ENCODE results near the gene TK2.
"Not testable (repeated sequence)": the region's sequence is repeated elsewhere in the genome, so short reads cannot be mapped to it uniquely, and the experiment has no call there.

TK2 gene

DNA sequence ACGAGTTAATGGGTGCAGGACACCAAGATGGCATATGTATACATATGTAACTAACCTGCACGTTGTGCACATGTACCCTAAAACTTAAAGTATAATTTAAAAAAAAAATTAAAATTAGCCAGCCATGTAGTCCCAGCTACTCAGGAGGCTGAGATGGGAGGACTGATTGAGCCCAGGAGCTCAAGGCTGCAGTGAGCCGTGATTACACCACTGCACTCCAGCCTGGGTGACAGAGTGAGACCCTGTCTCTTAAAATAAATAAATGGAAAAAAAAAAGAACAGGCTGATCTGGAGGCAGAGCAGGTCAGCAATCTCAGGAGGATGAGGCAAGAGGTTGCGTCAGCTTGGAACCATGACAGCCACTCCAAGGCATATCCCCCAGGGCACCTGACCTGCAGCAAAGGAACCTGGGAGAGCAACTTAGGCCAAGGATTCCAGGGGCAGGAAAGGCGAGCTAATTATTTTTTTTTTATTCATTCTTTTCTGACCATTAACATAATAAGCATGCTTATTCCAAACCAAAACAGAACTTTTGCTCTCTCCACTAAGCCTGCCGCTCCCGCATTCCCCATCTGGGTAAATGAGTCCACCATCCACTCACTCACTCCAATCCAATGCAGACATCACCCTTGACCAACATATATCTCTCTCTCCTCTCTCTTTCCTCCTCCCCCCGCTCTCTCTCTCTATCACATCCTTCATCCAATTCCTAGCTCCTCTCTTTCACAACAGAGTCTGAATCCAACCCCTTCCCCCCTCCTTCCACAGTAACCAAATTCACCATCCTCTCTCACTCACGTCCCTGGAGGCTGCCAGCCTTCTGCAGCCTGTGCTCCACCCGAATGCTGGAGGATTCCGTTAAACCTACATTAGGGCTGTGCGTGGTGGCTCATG is 47.7 kb downstream of the TK2 start:
- DNase-seq = no peak

DNA sequence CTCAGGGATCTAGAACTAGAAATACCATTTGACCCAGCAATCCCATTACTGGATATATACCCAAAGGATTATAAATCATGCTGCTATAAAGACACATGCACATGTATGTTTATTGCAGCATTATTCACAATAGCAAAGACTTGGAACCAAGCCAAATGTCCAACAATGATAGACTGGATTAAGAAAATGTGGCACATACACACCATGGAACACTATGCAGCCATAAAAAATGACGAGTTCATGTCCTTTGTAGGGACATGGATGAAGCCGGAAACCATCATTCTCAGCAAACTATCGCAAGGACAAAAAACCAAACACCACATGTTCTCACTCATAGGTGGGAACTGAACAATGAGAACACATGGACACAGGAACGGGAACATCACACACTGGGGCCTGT is 48.4 kb downstream of the TK2 start:
- DNase-seq = not testable (repeated sequence)

DNA sequence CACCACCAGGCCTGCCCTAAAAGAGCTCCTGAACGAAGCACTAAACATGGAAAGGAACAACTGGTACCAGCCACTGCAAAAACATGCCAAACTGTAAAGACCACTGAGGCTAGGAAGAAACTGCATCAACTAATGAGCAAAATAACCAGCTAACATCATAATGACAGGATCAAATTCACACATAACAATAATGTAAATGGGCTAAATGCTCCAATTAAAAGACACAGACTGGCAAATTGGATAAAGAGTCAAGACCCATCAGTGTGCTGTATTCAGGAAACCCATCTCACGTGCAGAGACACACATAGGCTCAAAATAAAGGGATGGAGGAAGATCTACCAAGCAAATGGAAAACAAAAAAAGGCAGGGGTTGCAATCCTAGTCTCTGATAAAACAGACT is 52.0 kb downstream of the TK2 start:
- DNase-seq = not testable (repeated sequence)

DNA sequence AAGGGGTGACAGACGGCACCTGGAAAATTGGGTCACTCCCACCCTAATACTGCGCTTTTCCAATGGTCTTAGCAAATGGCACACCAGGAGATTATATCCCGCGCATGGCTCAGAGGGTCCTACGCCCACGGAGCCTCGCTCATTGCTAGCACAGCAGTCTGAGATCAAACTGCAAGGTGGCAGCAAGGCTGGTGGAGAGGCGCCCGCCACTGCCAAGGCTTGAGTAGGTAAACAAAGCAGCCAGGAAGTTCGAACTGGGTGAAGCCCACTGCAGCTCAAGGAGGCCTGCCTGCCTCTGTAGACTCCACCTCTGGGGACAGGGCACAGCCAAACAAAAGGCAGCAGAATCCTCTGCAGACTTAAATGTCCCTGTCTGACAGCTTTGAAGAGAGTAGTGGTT is 53.7 kb downstream of the TK2 start:
- DNase-seq = not testable (repeated sequence)

DNA sequence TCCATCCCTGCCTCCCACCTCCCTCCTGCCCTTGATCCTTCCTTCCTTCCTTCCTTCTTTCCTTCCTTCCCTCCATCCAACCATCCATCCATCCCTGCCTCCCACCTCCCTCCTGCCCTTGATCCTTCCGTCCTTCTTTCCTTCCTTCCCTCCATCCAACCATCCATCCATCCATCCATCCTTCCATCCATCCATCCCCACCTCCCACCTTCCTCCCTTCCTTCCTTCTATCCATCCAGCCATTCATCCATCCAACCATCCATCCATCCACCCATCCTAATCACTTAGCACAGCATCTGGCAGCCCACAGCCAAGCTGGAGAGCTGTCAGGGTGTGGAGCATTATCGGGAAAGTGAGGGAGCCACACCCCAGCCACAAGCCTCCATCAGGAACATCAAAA is 54.5 kb downstream of the TK2 start:
- no peak for DNase-seq

DNA sequence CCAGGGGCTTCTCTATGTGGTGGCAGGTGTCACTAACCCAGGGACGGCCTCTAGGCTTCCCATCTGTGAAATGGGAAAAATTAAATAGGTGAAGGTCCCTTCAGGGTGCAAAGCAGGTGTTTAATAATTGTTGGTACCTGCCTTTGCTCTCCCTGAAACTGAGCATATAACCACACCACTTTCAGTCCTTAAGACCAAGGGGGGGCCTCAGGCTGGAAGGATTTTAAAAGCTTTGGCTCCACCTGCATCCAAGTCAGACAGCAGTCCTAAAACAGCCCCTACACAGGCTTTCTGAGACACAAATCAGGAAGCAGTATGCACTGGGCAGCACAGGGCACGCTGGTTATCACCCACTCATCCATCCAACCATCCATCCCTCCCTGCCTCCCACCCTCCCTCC is 55.0 kb downstream of the TK2 start:
- DNase-seq = no peak

DNA sequence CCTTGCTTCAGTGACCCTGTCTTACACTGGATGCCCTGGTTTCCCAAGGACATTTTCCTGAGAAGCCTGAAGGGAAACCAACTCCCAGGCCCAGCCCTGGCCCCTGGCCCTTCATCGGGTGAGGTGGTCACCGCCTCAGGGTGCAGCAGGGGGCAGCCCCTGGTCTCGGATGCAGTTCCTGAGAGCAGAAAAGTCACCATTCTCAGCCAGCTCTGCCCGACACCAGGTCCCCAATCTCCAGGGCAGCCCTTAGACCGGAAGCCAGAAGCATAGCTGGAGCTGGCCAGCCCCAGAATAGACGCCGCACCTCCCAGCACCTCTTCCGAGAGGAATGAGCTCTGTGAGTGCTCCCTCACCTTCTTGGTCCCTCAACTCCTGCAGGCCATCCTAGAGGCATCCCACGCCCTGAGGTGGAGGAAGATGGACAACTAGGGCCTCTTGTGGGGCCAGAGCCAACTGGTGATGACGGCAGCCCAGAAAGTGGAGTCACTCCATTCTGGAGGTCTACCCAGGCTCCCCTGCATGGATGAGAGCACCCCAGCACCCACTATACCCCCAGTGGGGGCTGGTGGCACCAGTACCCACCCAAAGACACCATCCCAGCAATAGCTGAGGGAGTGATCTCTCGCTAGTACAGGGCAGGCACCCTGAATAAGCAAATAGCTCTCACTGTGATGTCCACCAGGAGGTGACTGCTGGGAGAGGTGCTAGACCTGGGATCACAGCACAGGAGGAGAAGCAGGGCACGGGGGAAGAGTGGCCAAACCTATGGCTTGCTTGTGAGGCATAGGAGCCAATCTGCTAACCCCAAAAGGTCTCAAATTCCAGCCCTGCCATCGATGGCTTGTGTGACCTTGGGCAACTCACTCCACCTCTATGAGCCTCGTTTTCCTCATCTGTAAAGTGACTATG is 56.2 kb downstream of the TK2 start:
- DNase-seq = no peak

DNA sequence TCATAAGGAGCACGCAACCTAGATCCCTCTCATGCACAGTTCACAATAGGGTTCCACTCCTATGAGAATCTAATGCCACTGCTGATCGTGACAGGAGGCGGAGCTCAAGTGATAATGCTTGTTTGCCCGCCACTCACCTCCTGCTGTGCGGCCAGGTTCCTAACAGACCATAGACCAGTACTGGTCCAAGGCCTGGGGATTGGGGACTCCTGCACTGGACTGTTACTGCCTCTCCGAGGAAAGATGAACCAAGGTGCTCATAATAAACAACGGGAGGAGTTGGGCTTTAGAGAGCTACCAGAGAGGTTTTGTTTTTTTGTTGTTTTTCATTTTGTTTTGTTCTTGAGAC is 58.2 kb downstream of the TK2 start:
- DNase-seq = no peak

DNA sequence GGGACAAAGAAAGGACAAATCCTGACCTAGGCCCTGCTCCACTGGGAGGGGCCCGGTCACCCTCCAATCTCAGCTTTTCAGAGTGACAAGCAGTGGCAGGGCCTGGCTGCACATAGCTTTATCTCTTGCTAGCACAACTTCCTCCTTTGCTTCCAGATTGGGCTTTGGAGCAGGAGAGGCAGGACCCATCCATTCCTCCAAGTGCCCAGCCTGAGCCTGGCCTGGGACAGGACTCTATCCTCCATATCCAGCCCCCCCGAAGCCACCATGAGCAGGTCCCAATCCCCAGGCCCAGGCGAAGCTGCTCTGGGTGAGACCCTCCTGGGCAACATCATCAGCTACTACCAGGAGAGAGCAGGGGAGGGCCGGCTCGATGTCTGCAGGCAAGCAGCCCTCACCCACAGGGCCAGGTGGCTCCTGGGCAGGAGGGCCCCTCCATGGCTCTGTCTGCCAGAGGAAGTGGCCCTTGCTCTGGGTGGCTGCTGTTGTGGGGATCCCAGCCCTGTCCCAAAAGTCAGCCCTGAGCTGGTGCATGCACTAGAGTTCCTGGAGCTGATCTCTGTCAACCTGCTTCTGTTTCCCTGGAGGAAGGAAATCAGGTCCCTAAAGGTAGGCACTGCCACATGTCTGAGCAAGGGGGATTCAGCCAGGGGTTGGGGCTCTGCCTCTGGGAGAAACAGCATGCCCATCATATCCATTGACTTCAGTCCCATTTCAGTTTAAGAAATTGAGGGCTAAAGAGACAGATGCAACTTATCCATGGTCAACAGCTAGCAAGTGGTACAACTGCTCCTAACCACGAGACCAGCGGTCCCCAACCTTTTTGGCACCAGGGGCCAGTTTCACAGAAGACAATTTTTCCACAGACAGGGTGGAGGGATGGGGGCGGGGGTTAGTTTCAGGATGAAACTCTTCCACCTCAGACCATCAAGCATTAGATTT is 58.9 kb downstream of the TK2 start:
- no peak for DNase-seq

DNA sequence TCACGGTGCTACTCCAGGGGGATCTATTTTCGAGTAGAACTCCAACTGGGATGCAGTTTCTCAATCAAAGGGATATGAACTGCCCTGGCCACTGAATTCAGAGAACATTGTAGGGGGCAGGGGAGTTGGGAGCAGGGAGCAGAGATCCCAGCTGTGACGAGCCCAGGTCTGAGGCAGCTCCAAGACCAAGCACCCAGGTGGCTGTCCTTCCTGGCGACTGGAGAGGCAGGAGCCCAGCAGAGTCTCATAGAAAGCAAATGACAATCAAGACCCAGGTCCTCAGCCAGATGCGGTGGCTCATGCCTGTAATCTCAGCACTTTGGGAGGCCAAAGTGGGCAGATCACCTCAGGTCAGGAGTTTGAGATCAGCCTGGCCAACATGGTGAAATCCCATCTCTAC is 60.1 kb downstream of the TK2 start:
- no peak for DNase-seq

DNA sequence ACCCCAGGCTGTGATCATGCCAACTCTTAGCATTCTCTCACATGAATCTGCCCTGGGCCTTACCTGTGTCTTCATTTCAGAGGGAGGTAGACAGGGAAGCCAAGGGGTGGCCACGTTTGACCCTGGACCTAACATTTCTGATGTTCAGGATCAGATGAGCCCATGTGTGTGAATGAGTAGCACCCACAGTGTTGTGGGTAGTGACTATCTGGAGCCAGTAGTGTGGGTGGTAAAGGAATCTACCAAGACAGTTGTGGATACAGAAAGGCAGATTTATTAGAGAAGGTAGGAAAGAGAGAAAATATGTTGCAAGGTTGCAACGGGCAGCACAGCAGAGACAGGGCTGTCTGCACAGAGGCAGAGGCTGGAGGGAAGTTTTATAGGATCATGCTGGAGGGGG is 60.5 kb downstream of the TK2 start:
- no peak for DNase-seq

DNA sequence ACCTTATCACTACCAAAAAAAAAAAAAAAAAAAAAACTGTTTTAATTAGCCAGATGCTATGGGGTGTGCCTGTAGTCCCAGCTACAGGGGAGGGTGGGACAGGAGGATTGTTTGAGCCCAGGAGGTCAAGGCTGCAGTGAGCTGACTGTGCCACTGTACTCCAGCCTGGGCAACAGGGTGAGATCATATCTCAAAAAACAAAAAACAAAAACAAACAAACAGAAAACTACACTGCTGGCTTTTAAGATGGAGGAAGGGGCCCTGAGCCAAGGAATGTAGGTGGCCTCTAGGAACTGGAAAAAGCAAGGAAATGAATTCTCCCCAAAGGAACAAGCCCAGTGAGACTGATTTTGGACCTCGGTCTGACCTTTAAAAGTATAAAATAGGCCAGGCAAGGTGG is 61.4 kb downstream of the TK2 start:
- DNase-seq = no peak

DNA sequence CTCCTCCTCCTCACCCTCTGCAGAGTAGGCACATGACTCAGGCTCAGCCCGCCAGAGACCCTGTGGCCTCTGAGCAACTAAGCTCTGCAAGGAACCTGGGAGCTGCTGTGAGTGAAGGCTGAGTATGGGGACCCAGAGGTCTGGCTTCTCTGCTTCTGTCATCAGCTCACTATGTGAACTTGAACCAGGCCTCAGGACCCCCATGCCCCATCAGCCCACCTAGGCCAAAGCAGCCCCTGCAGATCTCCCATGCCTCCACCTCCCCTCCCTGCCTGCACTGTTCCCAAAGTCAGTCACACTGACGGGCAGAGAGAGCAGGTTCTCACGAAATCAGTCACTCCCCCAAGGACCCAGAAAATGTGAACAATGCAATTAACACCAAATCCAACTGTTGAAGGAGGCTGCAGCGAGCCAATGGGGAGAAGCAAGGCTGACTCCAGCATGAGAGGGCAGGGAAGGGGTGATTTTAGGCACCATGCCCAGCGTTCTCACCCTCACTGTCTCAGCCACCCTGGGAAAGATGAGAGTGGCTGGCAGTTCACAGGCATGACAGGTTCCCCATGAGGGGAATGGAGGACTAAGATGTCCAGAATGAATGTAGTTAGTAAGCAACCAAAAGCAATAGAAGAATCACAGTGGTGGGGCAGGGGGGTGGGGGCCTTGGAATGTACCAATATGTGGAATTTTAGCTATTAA is 62.2 kb downstream of the TK2 start:
- DNase-seq = no peak

DNA sequence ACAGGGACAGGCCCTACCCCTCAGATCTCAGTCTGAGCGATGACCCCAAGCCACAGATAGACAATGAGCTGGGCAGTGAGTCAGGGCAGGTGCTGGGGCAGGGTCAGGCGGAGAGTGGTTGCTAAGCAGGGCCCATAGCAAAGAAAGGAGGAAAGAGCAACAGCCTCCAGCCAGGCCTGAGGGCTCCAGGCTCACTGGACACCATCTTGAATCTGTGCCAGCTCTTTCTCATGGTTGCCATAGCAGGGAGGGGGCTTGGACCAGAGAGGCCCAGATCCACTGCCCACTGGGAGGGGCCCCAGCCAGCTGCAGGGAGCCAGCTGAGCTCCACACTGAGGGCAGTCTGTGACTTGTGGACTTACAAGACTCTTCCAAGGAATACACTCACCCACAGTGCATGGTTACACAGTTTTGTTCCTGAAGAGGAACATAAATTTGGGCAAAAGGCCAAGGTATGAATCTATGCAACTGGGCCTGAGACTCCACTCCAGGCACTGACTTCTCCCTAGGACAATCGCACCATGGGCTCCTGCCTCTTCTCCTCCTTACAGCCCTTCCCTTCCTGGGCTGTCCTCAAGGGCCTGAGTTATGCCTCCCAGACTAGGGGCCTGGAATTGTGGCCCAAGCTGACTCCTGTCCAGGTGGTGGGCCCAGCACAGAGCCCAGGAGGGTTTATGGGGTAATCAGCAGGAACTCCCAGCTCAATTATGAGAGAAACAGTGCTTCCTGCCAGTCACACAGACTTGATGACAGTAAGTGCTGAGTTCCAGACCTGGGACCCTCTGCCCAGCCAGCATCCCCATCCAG is 62.9 kb downstream of the TK2 start:
- no peak for DNase-seq

DNA sequence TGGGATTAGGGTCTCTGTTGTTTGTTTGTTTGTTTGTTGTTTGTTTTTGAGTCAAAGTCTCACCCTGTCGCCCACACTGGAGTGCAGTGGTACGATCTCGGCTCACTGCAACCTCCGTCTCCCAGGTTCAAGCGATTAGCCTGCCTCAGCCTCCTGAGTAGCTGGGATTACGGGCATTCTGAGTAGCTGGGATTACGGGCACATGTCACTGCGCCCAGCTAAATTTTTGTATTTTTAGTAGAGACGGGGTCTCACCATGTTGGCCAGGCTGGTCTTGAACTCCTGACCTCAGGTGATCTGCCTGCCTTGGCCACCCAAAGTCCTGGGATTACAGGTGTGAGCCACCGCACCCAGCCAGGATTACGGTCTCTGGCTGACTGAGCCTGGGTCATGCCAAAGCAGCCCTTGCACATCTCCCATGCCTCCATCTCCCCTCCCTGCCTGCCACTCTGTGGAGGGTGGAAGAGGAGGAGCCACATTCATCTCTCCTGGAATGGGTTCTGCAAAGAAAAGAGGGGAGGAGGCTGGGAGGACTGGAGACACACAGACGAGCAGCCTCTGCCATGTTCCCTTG is 63.6 kb downstream of the TK2 start:
- no peak for DNase-seq

DNA sequence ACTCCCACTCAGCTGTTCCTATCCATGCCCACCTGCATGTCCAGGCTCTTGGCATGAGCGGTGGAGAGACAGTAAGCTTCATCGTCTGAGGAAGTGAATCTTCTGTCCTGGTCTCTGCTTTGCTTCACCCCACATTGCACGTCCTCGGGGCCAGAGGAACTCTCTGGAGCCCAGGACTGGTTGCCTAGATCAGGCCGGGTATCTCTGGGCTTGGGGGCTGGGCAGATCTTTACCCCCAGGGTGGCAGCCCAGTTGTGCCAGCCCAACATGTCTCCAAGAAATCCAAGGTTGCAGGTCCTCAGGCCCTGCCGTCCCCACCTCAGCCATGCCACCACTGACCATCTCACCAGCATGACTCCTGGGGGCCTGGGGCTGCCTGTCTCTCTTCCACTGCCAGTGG is 64.5 kb downstream of the TK2 start:
- DNase-seq = no peak

DNA sequence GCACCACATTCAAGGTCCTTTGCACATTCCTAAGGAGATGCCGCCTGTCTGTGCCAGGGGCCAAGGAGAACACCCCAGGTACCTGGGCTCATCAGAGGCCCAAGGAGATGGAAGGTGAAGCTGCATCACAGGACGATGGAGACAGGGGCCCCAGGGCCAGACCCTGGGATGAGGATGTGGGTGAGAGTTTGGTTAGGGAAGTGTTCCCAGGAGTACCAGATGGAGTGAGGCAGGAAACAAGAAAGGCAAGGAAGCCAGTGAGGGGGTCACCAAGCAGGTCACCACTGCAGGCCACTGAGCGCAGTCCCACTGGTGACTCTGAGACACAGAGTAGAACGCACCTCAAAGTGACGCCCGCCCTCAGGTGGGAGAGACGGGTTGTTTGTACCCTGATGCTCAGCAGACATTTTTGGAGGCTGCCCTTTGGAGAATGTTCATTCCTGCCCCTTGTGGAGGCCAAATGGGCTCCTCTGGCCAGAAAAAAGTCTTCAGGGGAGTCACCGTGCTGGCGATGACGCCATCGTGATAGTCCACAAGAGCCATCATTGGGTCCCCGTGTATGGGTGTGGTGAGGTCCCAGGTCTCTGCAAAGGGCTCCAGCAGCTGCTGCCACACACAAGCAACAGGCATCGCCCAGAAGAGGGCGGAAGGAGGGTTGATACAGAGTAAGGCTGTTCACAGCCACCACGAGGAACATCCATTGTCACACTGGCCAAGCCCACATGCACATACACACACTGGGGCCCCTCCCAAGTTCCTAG is 65.3 kb downstream of the TK2 start:
- DNase-seq = no peak

DNA sequence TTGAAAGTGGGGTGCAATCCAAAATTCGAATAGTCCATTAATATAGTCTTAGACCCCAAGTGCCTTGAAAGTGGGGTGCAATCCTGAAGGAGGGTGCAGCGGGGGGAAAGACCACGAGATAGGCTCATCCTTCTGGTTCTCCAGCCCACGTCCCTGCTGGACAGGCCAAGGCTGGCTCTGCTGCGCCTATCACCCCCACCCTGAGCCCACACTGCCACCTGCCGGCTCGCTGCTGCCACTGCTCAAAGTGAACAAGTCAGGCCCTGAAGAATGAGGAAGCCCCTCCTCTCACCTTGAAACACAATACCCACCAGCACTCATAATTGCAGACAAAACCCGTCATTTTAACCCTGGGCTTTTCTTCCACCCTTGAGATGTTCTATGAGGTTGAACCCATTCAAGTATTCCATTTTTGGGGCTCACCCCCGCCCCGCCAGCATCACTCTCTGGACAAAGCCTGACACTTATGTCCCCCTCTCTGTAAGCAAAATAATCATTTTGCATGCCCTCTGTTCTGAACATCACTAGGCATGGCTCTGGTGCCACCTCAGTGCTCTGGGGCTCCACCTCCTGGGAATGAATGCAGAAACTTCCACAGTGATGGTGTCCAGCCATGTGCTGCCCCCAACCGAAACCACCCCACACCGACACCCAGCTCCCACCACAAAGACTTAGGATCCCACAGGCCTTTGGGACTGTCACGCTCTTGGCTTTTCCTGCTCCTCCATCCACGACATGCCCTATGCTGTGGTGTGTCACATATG is 66.1 kb downstream of the TK2 start:
- DNase-seq = no peak

DNA sequence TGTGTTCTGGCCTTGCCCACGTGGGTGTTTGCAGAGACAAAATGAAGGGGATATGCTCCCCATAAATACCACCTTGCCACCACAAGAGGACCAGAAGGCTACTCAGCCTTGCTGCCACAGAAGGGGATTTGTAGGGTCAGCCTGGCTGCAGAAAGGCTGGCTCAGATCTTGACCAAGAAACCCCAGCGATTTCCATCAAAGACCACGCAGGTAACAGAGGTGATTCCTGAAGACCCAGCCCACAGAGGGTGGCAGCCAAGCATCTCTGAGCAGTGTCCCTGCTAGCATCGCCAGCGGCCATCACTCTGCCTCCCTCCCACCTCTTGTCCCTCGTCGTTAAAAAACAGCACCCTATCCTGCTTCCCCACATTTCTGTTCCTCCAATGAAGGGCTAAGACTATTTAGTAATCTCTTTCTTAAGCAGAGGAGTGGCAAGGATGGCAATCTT is 68.0 kb downstream of the TK2 start:
- no peak for DNase-seq

All from NCI-H1105 (cell line).